Osteocyte (in vitro differentiated cells): ENCODE measurements around the gene ACAD11. TPM values are rescaled to one million over a fixed set of nuclear protein-coding genes. Genes with fewer than 3 reads are reported as not detected.

Experiments used
- DNase-seq: peaks from one replicate; pipeline ENCODE4 v3.0.0; 2021; ENCODE audit warnings: mixed read lengths; ENCODE audit not compliant: unreplicated experiment; ENCODE audit errors: extremely low spot score
- H3K27ac Mint-ChIP-seq: one replicate; pipeline ENCODE4 v1.8.0; 2021; ENCODE audit warnings: mild to moderate bottlenecking, mixed read lengths; ENCODE audit not compliant: unreplicated experiment
- H3K27me3 Mint-ChIP-seq: one replicate; pipeline ENCODE4 v1.8.0; 2021; ENCODE audit warnings: mixed read lengths; ENCODE audit not compliant: unreplicated experiment
- H3K36me3 Mint-ChIP-seq: one replicate; pipeline ENCODE4 v1.8.0; 2021; ENCODE audit warnings: mixed read lengths; ENCODE audit not compliant: unreplicated experiment
- H3K4me1 Mint-ChIP-seq: one replicate; pipeline ENCODE4 v1.8.0; 2021; ENCODE audit warnings: mixed read lengths; ENCODE audit not compliant: unreplicated experiment
- H3K4me3 Mint-ChIP-seq: one replicate; pipeline ENCODE4 v1.8.0; 2021; ENCODE audit warnings: mild to moderate bottlenecking, moderate library complexity, mixed read lengths; ENCODE audit not compliant: unreplicated experiment
- H3K9me3 Mint-ChIP-seq: one replicate; pipeline ENCODE4 v1.8.0; 2021; ENCODE audit warnings: mixed read lengths; ENCODE audit not compliant: unreplicated experiment
- total RNA-seq: library from RNA; stranded (reverse); gene quantifications from 2 replicates; pipeline ENCODE4 v1.2.1, GENCODE V29; 2021
- TF ChIP-seq, protein P1 (sequence below): fragments of 200-600 bp; sonication (generic); IDR thresholded peaks from 2 replicates; pipeline ENCODE4 v1.5.0; 2021; ENCODE audit warnings: antibody characterized with exemption, mild to moderate bottlenecking, moderate library complexity

ACAD11 gene
- total RNA-seq, 1 donor from 2014 or later: 22.6 TPM

DNA sequence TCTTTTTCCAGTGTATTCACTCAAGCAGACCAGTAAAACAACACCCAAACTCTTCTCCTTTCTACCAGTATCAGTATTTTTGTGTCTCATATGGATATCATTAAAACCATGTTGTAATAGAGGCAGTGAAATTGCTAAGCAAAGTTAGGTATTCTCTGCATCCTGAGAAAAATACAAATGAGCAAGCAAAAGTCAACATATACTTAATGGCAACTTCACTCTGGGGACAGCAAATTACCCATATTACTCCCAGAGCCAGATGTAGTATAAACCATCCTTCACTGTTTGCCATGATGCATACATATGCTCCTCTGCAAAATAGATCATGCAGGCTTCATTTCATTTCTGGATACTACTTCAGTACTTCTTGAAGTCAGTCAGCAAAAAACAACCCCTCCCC, 22.6 kb upstream of the ACAD11 start:
- Mint-ChIP-seq H3K9me3 (no peaks in the 10 kb centered on the region), H3K4me3 (no peak overlapping the region), H3K27ac (peak overlapping the region; percentile 11), H3K27me3 (no peaks in the 10 kb centered on the region), H3K36me3 (peaks cover 37% of the 10 kb centered on the region), H3K4me1 (no peaks in the 10 kb centered on the region)
- DNase-seq: no peak
- TF ChIP-seq, protein P1, sequence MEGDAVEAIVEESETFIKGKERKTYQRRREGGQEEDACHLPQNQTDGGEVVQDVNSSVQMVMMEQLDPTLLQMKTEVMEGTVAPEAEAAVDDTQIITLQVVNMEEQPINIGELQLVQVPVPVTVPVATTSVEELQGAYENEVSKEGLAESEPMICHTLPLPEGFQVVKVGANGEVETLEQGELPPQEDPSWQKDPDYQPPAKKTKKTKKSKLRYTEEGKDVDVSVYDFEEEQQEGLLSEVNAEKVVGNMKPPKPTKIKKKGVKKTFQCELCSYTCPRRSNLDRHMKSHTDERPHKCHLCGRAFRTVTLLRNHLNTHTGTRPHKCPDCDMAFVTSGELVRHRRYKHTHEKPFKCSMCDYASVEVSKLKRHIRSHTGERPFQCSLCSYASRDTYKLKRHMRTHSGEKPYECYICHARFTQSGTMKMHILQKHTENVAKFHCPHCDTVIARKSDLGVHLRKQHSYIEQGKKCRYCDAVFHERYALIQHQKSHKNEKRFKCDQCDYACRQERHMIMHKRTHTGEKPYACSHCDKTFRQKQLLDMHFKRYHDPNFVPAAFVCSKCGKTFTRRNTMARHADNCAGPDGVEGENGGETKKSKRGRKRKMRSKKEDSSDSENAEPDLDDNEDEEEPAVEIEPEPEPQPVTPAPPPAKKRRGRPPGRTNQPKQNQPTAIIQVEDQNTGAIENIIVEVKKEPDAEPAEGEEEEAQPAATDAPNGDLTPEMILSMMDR: no peak

GRCh38 chr3:132681421-132681820, 21.8 kb upstream of the ACAD11 start:
- peaks cover 43% of the 10 kb centered on the region for H3K36me3 Mint-ChIP-seq
- no peak overlapping the region for H3K4me3 Mint-ChIP-seq
- TF ChIP-seq, protein P1: no peak
- H3K4me1 Mint-ChIP-seq: no peaks in the 10 kb centered on the region
- no peaks in the 10 kb centered on the region for H3K27me3 Mint-ChIP-seq
- H3K9me3 Mint-ChIP-seq: no peaks in the 10 kb centered on the region
- H3K27ac Mint-ChIP-seq: no peak overlapping the region
- DNase-seq: no peak

DNA sequence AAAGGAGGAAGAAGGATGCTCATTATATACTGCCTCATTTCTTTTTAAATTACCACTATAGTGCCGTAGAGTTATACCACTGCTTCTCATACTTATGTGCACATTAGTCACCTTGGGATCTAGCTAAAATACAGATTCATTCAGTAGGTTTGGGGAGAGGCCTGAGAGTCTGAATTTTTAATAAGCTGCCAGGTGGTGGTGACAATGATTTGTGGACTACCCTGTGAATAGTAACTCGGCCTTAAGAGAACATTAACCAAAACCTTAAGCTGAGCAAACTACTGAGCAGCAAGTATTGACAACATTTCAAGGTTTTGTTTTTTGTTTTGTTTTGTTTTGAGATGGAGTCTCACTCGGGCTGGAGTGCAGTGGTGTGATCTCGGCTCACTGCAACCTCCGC, 20.3 kb upstream of the ACAD11 start:
- Mint-ChIP-seq H3K9me3 (no peaks in the 10 kb centered on the region), H3K36me3 (peaks cover 46% of the 10 kb centered on the region), H3K4me1 (no peaks in the 10 kb centered on the region), H3K27ac (no peak overlapping the region), H3K27me3 (no peaks in the 10 kb centered on the region), H3K4me3 (no peak overlapping the region)
- no peak for DNase-seq
- TF ChIP-seq, protein P1: no peak

DNA sequence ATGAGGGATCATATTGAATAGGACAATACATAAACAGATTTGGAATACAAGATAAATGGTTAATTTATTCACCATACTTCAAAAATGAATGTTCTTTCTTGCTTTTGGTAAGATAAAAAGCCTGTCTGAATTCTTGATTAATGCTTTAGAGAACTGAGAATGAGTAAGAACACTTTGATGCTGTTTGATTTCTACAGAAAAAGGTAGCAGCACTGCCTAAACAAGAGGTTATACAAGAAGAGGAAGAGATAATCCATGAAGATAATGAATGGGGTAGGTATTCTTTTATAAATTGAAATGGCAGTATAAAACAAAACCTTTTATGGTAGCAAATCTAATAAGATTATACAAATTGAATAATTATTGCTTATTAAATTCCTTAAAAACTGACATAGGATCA, 15.8 kb upstream of the ACAD11 start:
- TF ChIP-seq, protein P1: no peak
- H3K27me3 Mint-ChIP-seq: no peaks in the 10 kb centered on the region
- no peak overlapping the region for H3K4me3 Mint-ChIP-seq
- H3K27ac Mint-ChIP-seq: no peak overlapping the region
- peaks cover 50% of the 10 kb centered on the region for H3K36me3 Mint-ChIP-seq
- DNase-seq: no peak
- H3K4me1 Mint-ChIP-seq: no peaks in the 10 kb centered on the region
- H3K9me3 Mint-ChIP-seq: no peaks in the 10 kb centered on the region

DNA sequence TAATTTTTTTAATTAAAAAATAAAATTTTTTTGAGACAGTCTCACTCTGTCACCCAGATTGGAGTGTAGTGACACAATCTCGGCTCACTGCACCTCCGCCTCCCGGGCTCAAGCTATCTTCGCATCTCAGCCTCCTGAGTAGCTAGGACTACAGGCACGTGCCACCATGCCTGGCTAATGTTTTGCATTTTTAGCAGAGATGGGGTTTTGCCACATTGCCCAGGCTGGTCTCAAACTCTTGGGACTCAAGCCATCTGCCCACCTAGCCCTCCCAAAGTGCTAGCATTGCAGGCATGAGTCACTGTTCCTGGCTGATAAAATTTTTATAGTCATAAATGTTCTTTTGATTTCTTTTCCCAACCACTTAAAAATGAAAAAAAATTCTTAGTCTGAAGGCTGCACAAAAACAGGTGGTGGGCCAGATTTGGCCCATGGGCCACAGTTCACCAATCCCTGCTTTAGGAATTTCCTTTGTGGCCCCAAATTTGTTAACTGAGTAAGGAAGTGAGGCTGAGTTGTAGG, 9.7 kb upstream of the ACAD11 start:
- Mint-ChIP-seq H3K27me3 (no peaks in the 10 kb centered on the region), H3K27ac (no peak overlapping the region), H3K9me3 (no peaks in the 10 kb centered on the region), H3K4me3 (no peak overlapping the region), H3K36me3 (peaks cover 26% of the 10 kb centered on the region), H3K4me1 (peaks cover 4% of the 10 kb centered on the region)
- DNase-seq: no peak
- TF ChIP-seq, protein P1: no peak
